BLaER1 (cell line): ENCODE measurements around the gene NAP1L4.

Experiments used
- H3K27ac ChIP-seq: shearing (Covaris generic); formaldehyde crosslinking; 2 replicates; pipeline ENCODE4 v1.8.1; 2022
- H3K27me3 ChIP-seq: shearing (Covaris generic); formaldehyde crosslinking; 2 replicates; pipeline ENCODE4 v1.8.1; 2022
- H3K36me3 ChIP-seq: shearing (Covaris generic); formaldehyde crosslinking; 2 replicates; pipeline ENCODE4 v1.8.1; 2022
- H3K4me1 ChIP-seq: shearing (Covaris generic); formaldehyde crosslinking; 2 replicates; pipeline ENCODE4 v1.8.1; 2022
- H3K4me2 ChIP-seq: shearing (Covaris generic); formaldehyde crosslinking; 2 replicates; pipeline ENCODE4 v1.8.1; 2022
- H3K4me3 ChIP-seq: shearing (Covaris generic); formaldehyde crosslinking; 2 replicates; pipeline ENCODE4 v1.8.1; 2022
- H3K9ac ChIP-seq: shearing (Covaris generic); formaldehyde crosslinking; 2 replicates; pipeline ENCODE4 v1.8.1; 2022
- H3K9me3 ChIP-seq: shearing (Covaris generic); formaldehyde crosslinking; 2 replicates; pipeline ENCODE4 v1.8.1; 2022
- H4K20me1 ChIP-seq: shearing (Covaris generic); formaldehyde crosslinking; 2 replicates; pipeline ENCODE4 v1.8.1; 2022
- Cebpa-rat ChIP-seq: shearing (Covaris generic); IDR thresholded peaks from 2 replicates; pipeline ENCODE4 v1.8.1; 2022

Gene NAP1L4

GRCh38 chr11:2995893-2996554 is 3.9 kb upstream of the NAP1L4 start:
- Histone ChIP-seq H3K9ac (no peak overlapping the region), H3K27ac (no peak overlapping the region), H3K36me3 (peaks cover 18% of the 10 kb centered on the region), H3K9me3 (no peaks in the 10 kb centered on the region), H4K20me1 (peaks cover 8% of the 10 kb centered on the region), H3K4me1 (peaks cover 11% of the 10 kb centered on the region), H3K4me3 (no peak overlapping the region), H3K4me2 (no peak overlapping the region), H3K27me3 (no peaks in the 10 kb centered on the region)
- no peak for TF ChIP-seq Cebpa-rat

GRCh38 chr11:2995031-2995561 is 3.0 kb upstream of the NAP1L4 start:
- Histone ChIP-seq H3K36me3 (peaks cover 9% of the 10 kb centered on the region), H4K20me1 (peaks cover 18% of the 10 kb centered on the region), H3K4me2 (no peak overlapping the region), H3K4me1 (peaks cover 17% of the 10 kb centered on the region), H3K27me3 (no peaks in the 10 kb centered on the region), H3K9me3 (no peaks in the 10 kb centered on the region), H3K9ac (no peak overlapping the region), H3K4me3 (no peak overlapping the region), H3K27ac (no peak overlapping the region)
- TF ChIP-seq Cebpa-rat: no peak

- Histone ChIP-seq H3K4me1 (peaks cover 24% of the 10 kb centered on the region), H3K4me3 (no peak overlapping the region), H3K9me3 (no peaks in the 10 kb centered on the region), H3K27me3 (no peaks in the 10 kb centered on the region), H3K9ac (no peak overlapping the region), H3K27ac (no peak overlapping the region), H3K36me3 (peaks cover 1% of the 10 kb centered on the region), H3K4me2 (no peak overlapping the region), H4K20me1 (peaks cover 25% of the 10 kb centered on the region)
- no peak for TF ChIP-seq Cebpa-rat
Measured at GRCh38 chr11:2994336-2994730, 2.2 kb upstream of the NAP1L4 start.

GRCh38 chr11:2992997-2993325 is 832 bp upstream of the NAP1L4 start:
- Histone ChIP-seq H3K4me1 (peaks cover 38% of the 10 kb centered on the region), H3K4me2 (peak overlapping the region; percentile 94), H3K9me3 (no peaks in the 10 kb centered on the region), H3K36me3 (peaks cover under 1% of the 10 kb centered on the region; the same call in 1 of the 2 replicates), H3K9ac (peak overlapping the region; percentile 92), H3K4me3 (peak overlapping the region; percentile 88), H3K27ac (peak overlapping the region; percentile 90), H3K27me3 (no peaks in the 10 kb centered on the region), H4K20me1 (peaks cover 39% of the 10 kb centered on the region)
- TF ChIP-seq Cebpa-rat: no peak

GRCh38 chr11:2991452-2992233 is 486 bp downstream of the NAP1L4 start:
- no peaks in the 10 kb centered on the region for H3K27me3 ChIP-seq
- peaks cover 14% of the 10 kb centered on the region for H3K36me3 ChIP-seq
- peak overlapping the region; percentile 88 for H3K4me3 ChIP-seq
- H3K9ac ChIP-seq: peak overlapping the region; percentile 92
- peak overlapping the region; percentile 95 for H3K4me2 ChIP-seq
- peak overlapping the region; percentile 90 for H3K27ac ChIP-seq
- H3K9me3 ChIP-seq: no peaks in the 10 kb centered on the region
- TF ChIP-seq Cebpa-rat: no peak
- peaks cover 45% of the 10 kb centered on the region for H3K4me1 ChIP-seq
- peaks cover 52% of the 10 kb centered on the region for H4K20me1 ChIP-seq

GRCh38 chr11:2990617-2991451 is 1.3 kb downstream of the NAP1L4 start:
- no peak for TF ChIP-seq Cebpa-rat
- H3K36me3 ChIP-seq: peaks cover 21% of the 10 kb centered on the region
- peak overlapping the region; percentile 92 for H3K9ac ChIP-seq
- peaks cover 60% of the 10 kb centered on the region for H4K20me1 ChIP-seq
- no peaks in the 10 kb centered on the region for H3K9me3 ChIP-seq
- H3K27ac ChIP-seq: peak overlapping the region; percentile 90
- H3K4me2 ChIP-seq: peak overlapping the region; percentile 95
- H3K4me1 ChIP-seq: peaks cover 45% of the 10 kb centered on the region
- no peaks in the 10 kb centered on the region for H3K27me3 ChIP-seq
- H3K4me3 ChIP-seq: peak overlapping the region; percentile 88

- Histone ChIP-seq H3K36me3 (peaks cover 26% of the 10 kb centered on the region), H3K27ac (no peak overlapping the region)
Measured at GRCh38 chr11:2989551-2989950, 2.6 kb downstream of the NAP1L4 start.

GRCh38 chr11:2989006-2989405 is 3.1 kb downstream of the NAP1L4 start:
- Histone ChIP-seq H3K36me3 (peaks cover 31% of the 10 kb centered on the region), H3K9me3 (no peaks in the 10 kb centered on the region), H4K20me1 (peaks cover 79% of the 10 kb centered on the region), H3K4me2 (peak overlapping the region; percentile 95), H3K9ac (peak overlapping the region; percentile 92), H3K27ac (0 out of 2 replicates have a peak overlapping the region, but pooled peaks have one; percentile 1), H3K4me1 (peaks cover 45% of the 10 kb centered on the region), H3K4me3 (peak overlapping the region; percentile 88), H3K27me3 (no peaks in the 10 kb centered on the region)
- no peak for TF ChIP-seq Cebpa-rat

More at GRCh38 chr11:2989551-2989950, 2.6 kb downstream of the NAP1L4 start:
- Histone ChIP-seq H3K27me3 (no peaks in the 10 kb centered on the region), H3K4me2 (peak overlapping the region; percentile 95), H3K4me1 (peaks cover 45% of the 10 kb centered on the region), H3K9me3 (no peaks in the 10 kb centered on the region), H3K4me3 (peak overlapping the region; percentile 88), H3K9ac (peak overlapping the region; percentile 92), H4K20me1 (peaks cover 73% of the 10 kb centered on the region)
- TF ChIP-seq Cebpa-rat: no peak
